Stimulated activated CD4-positive, alpha-beta T cell treated with anti-CD3 and anti-CD28 coated beads, Interleukin-12 subunit alpha, Interleukin-12 subunit beta, amount 100 ng/mL, for 48 hours (primary cell): Measurements from ENCODE around the gene ADRA2A.

Experiments used
- DNase-seq, 3 donors: peaks; one replicate each; pipeline ENCODE4 v3.0.0-alpha.2; 2020; ENCODE audit warnings: low read depth in 2 of 3, low spot score in 1 of 3

ADRA2A gene

GRCh38 chr10:111130471-111130870 is 53.6 kb downstream of the ADRA2A start:
- no peak for DNase-seq
